Stimulated activated CD4-positive, alpha-beta T cell treated with anti-CD3 and anti-CD28 coated beads, Interleukin-15, amount 100 ng/mL, for 24 hours (primary cell): ENCODE results near the gene CPNE1.
A peak's percentile ranks its signal among the peaks of the same experiment; 100 is the strongest.
"Not testable (repeated sequence)": the region's sequence is repeated elsewhere in the genome, so short reads cannot be mapped to it uniquely, and the experiment has no call there.

Source experiments
- DNase-seq: peaks from one replicate; pipeline ENCODE4 v3.0.0-alpha.2; 2020

Gene CPNE1

GRCh38 chr20:35664466-35665206 is at the start of gene CPNE1, which contains the start of gene RBM12:
Gene CPNE1 (minus strand): TSS chr20:35664900. CDS start chr20:35632923, 31,977 bp downstream.
Gene RBM12 (minus strand): TSS chr20:35664900. CDS start chr20:35655322, 9,578 bp downstream.
- peak; percentile 94 for DNase-seq

- DNase-seq = no peak
Observed at GRCh38 chr20:35714127-35714526, 49.4 kb upstream of the CPNE1 start.

- not testable (repeated sequence) for DNase-seq
Observed at GRCh38 chr20:35713120-35713519, 48.4 kb upstream of the CPNE1 start.

- no peak for DNase-seq
Observed at GRCh38 chr20:35711588-35712209, 47.0 kb upstream of the CPNE1 start.

- no peak for DNase-seq
Observed at GRCh38 chr20:35710884-35711587, 46.3 kb upstream of the CPNE1 start.

GRCh38 chr20:35710039-35710438 is 45.3 kb upstream of the CPNE1 start:
- no peak for DNase-seq

GRCh38 chr20:35709259-35709658 is 44.6 kb upstream of the CPNE1 start:
- no peak for DNase-seq

GRCh38 chr20:35708502-35708901 is 43.8 kb upstream of the CPNE1 start:
- DNase-seq = no peak

- not testable (repeated sequence) for DNase-seq
Observed at GRCh38 chr20:35706591-35707529, 42.2 kb upstream of the CPNE1 start.

GRCh38 chr20:35705894-35706293 is 41.2 kb upstream of the CPNE1 start:
- DNase-seq = not testable (repeated sequence)

- DNase-seq = no peak
Observed at GRCh38 chr20:35704514-35705261, 40.0 kb upstream of the CPNE1 start.

- DNase-seq = no peak
Observed at GRCh38 chr20:35702824-35703695, 38.4 kb upstream of the CPNE1 start.

GRCh38 chr20:35702051-35702823 is 37.5 kb upstream of the CPNE1 start:
- no peak for DNase-seq

- DNase-seq = no peak
Observed at GRCh38 chr20:35700625-35701148, 36.0 kb upstream of the CPNE1 start.

- DNase-seq = no peak
Observed at GRCh38 chr20:35699957-35700624, 35.4 kb upstream of the CPNE1 start.

- peak; percentile 91 for DNase-seq
Observed at GRCh38 chr20:35699127-35699956, 34.6 kb upstream of the CPNE1 start, which contains the start of the genes NFS1 and ROMO1. Gene NFS1 (minus strand): TSS chr20:35699352. CDS start chr20:35699288, 64 bp downstream. Gene ROMO1 (plus strand): TSS chr20:35699405. CDS start chr20:35699633, 228 bp downstream.

- peak; percentile 15 for DNase-seq
Observed at GRCh38 chr20:35698298-35699126, 33.8 kb upstream of the CPNE1 start.
